PC-3 (cell line): ENCODE measurements around the gene ETS1.

ENCODE experiments used
- EZH2 ChIP-seq: fragments of 300-600 bp; sonication (generic); IDR thresholded peaks from one replicate; pipeline ENCODE4 v1.6.1; 2017; ENCODE audit warnings: antibody characterized with exemption, mild to moderate bottlenecking, low read length; ENCODE audit not compliant: unreplicated experiment
- EZH2phosphoT487 ChIP-seq: fragments of 300-600 bp; sonication (generic); IDR thresholded peaks from 2 replicates; pipeline ENCODE4 v1.6.1; 2018; ENCODE audit warnings: mild to moderate bottlenecking, antibody characterized with exemption, low read length, borderline replicate concordance
- TF ChIP-seq, protein P1 (sequence below): fragments of 300-600 bp; sonication (generic); conservative IDR thresholded peaks from 2 replicates; pipeline ENCODE4 v1.5.1; 2017; ENCODE audit warnings: antibody characterized with exemption, low read depth, mild to moderate bottlenecking, low read length

- TF ChIP-seq, protein P1, sequence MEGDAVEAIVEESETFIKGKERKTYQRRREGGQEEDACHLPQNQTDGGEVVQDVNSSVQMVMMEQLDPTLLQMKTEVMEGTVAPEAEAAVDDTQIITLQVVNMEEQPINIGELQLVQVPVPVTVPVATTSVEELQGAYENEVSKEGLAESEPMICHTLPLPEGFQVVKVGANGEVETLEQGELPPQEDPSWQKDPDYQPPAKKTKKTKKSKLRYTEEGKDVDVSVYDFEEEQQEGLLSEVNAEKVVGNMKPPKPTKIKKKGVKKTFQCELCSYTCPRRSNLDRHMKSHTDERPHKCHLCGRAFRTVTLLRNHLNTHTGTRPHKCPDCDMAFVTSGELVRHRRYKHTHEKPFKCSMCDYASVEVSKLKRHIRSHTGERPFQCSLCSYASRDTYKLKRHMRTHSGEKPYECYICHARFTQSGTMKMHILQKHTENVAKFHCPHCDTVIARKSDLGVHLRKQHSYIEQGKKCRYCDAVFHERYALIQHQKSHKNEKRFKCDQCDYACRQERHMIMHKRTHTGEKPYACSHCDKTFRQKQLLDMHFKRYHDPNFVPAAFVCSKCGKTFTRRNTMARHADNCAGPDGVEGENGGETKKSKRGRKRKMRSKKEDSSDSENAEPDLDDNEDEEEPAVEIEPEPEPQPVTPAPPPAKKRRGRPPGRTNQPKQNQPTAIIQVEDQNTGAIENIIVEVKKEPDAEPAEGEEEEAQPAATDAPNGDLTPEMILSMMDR, result no peak
- no peak for TF ChIP-seq EZH2
- TF ChIP-seq EZH2phosphoT487, result no peak
Measured at GRCh38 chr11:128477278-128477677, 110.1 kb downstream of the ETS1 start.
